ENCODE data around the gene VTA1. TPM values are rescaled to one million over a fixed set of nuclear protein-coding genes. Genes with fewer than 3 reads are reported as not detected.
"Not testable (repeated sequence)": the region's sequence is repeated elsewhere in the genome, so short reads cannot be mapped to it uniquely, and the experiment has no call there.

The VTA1 gene
- total and polyA plus RNA-seq, 9 donors: 42.0 to 59.0 (median 55.0) TPM

DNA sequence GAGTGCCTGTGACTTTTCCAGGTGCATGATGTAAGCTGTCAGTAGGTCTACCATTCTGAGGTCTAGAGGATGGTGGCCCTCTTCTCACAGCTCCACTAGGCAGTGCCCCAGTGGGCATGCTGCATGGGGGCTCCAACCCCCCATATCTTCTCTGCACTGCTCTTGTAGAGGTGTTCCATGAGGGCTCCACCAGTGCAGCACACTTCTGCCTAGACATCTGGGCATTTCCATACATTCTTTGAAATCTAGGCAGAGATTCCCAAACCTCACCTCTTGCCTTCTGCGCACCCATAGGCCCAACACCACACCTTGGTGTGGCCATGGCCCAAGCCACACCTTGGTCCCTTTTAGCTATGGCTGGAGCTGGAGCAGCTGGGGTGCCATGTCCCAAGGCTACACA lies 66.3 kb downstream of the VTA1 start:
- Histone ChIP-seq H3K27me3 (ENCODE audit: control insufficient read depth, insufficient read depth, low read length) (no peaks in the 10 kb centered on the region), H3K4me1 (ENCODE audit: control insufficient read depth, insufficient read depth, low read length) (no peaks in the 10 kb centered on the region), H3K4me3 (ENCODE audit: low read length) (no peak overlapping the region), H3K36me3 (ENCODE audit: control insufficient read depth, insufficient read depth, low read length) (peaks cover 14% of the 10 kb centered on the region), H3K9me3 (replicated peaks; ENCODE audit: control insufficient read depth, low read depth, low read length) (peaks cover 15% of the 10 kb centered on the region), H3K27ac (ENCODE audit: low read length) (no peak overlapping the region)
- WGBS (ENCODE audit: insufficient coverage): 100% methylated on average over 1 of the region's 1 CpG
- no peak for DNase-seq

DNA sequence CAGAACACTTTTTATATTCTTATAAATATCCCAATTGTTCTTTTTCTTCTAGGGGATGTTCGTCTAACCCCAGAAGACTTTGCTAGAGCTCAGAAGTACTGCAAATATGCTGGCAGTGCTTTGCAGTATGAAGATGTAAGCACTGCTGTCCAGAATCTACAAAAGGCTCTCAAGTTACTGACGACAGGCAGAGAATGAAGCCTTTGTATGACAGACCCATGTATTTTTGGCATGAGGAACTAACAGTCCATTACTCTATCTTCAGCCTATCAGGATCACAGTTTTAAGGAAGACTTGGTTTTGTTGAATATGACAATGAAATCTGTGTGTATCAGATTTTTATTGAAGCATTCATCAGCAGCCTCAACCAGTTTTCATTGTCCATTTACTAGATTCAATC lies 71.4 kb downstream of the VTA1 start:
- H3K36me3 ChIP-seq (ENCODE audit: control insufficient read depth, insufficient read depth, low read length): peaks cover 8% of the 10 kb centered on the region
- no peak overlapping the region for H3K4me3 ChIP-seq (ENCODE audit: low read length)
- no CpG with 5 or more reads among the region's 2 CpGs for WGBS (ENCODE audit: insufficient coverage)
- H3K27ac ChIP-seq (ENCODE audit: low read length): no peak overlapping the region
- H3K4me1 ChIP-seq (ENCODE audit: control insufficient read depth, insufficient read depth, low read length): no peaks in the 10 kb centered on the region
- H3K9me3 ChIP-seq (replicated peaks; ENCODE audit: control insufficient read depth, low read depth, low read length): peaks cover 4% of the 10 kb centered on the region
- no peaks in the 10 kb centered on the region for H3K27me3 ChIP-seq (ENCODE audit: control insufficient read depth, insufficient read depth, low read length)
- DNase-seq: peak; percentile 62

DNA sequence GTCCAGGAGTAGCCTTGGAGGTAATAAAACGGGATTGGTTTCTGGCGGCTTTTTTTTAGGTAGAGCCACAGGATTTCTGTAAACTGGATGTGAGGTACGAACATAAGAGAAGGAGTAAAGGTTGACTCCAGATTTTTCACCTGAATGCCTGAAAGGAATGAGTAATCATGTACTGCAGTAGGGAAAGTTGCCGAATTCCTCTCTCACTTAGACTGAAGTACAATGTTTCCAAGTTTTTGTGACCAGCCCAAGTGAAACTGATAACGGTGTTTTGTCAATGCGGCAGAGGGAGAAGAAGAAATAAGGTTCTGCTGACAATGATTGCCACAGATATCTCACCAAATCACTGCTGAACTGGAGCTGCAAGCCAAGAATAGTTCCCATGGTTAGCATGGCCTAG lies 75.0 kb downstream of the VTA1 start:
- H3K27me3 ChIP-seq (ENCODE audit: control insufficient read depth, insufficient read depth, low read length): no peaks in the 10 kb centered on the region
- peaks cover 4% of the 10 kb centered on the region for H3K36me3 ChIP-seq (ENCODE audit: control insufficient read depth, insufficient read depth, low read length)
- no peaks in the 10 kb centered on the region for H3K9me3 ChIP-seq (replicated peaks; ENCODE audit: control insufficient read depth, low read depth, low read length)
- H3K27ac ChIP-seq (ENCODE audit: low read length): no peak overlapping the region
- H3K4me3 ChIP-seq (ENCODE audit: low read length): no peak overlapping the region
- WGBS (ENCODE audit: insufficient coverage): 100% methylated on average over 2 of the region's 6 CpGs
- no peaks in the 10 kb centered on the region for H3K4me1 ChIP-seq (ENCODE audit: control insufficient read depth, insufficient read depth, low read length)
- DNase-seq: no peak

DNA sequence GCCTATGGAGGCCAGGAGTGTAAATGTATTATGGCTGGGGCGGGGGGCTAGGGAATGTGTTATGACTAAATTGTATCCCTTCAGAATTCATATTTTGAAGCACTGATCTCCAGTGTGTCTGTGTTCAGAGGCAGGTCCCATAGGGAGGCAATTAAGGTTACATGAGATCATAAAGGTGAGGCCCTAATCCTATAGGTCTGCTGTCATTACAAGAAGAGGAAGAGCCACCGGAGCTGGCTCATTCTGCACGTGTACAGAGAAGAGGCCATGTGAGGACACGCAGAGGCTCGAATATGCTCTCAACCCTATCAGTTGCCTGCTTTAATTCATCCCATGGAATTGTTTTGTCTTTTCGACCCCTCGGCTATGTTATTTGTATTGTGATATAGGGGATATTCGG lies 76.9 kb downstream of the VTA1 start:
- DNase-seq: no peak
- WGBS (ENCODE audit: insufficient coverage): 100% methylated on average over 1 of the region's 8 CpGs
- H3K4me3 ChIP-seq (ENCODE audit: low read length): no peak overlapping the region

DNA sequence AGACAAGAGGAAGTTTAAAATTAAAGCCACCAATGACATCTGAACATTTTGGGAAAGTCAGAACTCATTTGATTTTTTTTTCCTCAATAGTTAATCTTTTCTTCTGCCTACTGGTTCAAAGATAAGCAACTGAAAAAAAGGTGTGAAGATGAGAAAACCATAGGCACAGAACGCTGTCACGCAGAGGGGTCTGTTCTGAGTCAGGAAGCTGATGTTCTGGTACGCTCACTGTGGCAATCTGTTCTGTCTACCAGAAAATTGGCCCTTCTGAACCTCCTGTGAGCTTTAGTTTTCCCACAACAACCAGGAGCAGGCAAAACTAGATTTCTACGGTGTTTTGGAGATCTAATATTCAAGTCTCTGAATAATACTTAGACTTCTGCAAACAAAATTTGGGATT lies 78.1 kb downstream of the VTA1 start:
- no peaks in the 10 kb centered on the region for H3K27me3 ChIP-seq (ENCODE audit: control insufficient read depth, insufficient read depth, low read length)
- 80% methylated on average over 3 of the region's 4 CpGs for WGBS (ENCODE audit: insufficient coverage)

More for the DNA sequence above, 76.9 kb downstream of the VTA1 start:
- Histone ChIP-seq H3K27ac (ENCODE audit: low read length) (no peak overlapping the region), H3K9me3 (replicated peaks; ENCODE audit: control insufficient read depth, low read depth, low read length) (no peaks in the 10 kb centered on the region), H3K27me3 (ENCODE audit: control insufficient read depth, insufficient read depth, low read length) (no peaks in the 10 kb centered on the region), H3K4me1 (ENCODE audit: control insufficient read depth, insufficient read depth, low read length) (no peaks in the 10 kb centered on the region), H3K36me3 (ENCODE audit: control insufficient read depth, insufficient read depth, low read length) (peaks cover 4% of the 10 kb centered on the region)

DNA sequence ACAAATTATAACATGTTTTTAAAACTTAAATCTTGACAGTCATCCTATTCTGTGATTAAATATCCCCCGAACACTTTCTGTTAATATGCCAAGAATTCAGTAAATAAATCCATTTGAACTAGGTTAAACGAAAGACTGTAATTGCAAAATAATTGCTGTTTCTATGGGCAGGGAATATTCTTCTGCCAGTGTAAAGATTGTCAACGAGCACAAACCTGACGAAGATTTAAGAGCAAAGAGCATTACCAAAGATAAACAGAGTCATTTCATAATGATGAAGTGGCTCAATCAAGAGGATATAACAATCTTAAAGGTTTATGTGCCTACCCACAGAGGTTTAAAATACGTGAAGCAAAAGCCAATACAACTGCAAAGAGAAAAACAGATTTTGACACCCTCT lies 78.5 kb downstream of the VTA1 start:
- no peak overlapping the region for H3K27ac ChIP-seq (ENCODE audit: low read length)
- no peaks in the 10 kb centered on the region for H3K9me3 ChIP-seq (replicated peaks; ENCODE audit: control insufficient read depth, low read depth, low read length)
- no CpG with 5 or more reads among the region's 5 CpGs for WGBS (ENCODE audit: insufficient coverage)

More for the DNA sequence above, 78.1 kb downstream of the VTA1 start:
- H3K27ac ChIP-seq (ENCODE audit: low read length): no peak overlapping the region
- H3K9me3 ChIP-seq (replicated peaks; ENCODE audit: control insufficient read depth, low read depth, low read length): no peaks in the 10 kb centered on the region
- DNase-seq: no peak
- no peak overlapping the region for H3K4me3 ChIP-seq (ENCODE audit: low read length)
- H3K4me1 ChIP-seq (ENCODE audit: control insufficient read depth, insufficient read depth, low read length): no peaks in the 10 kb centered on the region
- peaks cover 4% of the 10 kb centered on the region for H3K36me3 ChIP-seq (ENCODE audit: control insufficient read depth, insufficient read depth, low read length)

DNA sequence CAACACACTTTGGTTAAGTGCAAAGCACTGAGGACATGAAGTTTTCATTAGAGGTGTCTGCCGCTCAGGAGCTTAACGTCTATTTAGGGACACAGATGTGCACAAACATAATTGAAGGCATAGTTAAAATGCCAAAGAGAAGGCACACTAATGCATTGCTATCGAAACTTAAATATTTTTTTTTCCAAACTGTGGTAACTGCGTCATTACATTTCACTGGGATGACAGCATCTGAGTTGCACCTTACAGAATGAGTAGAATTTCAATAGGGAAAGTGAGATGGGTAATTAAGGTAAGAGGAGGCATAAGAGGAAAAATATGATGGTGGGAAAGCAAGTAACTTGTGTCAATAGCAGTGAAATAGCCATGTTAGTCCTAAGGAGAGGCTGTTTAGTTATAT lies 79.7 kb downstream of the VTA1 start:
- Histone ChIP-seq H3K27me3 (ENCODE audit: control insufficient read depth, insufficient read depth, low read length) (no peaks in the 10 kb centered on the region), H3K4me3 (ENCODE audit: low read length) (no peak overlapping the region), H3K9me3 (replicated peaks; ENCODE audit: control insufficient read depth, low read depth, low read length) (no peaks in the 10 kb centered on the region), H3K36me3 (ENCODE audit: control insufficient read depth, insufficient read depth, low read length) (peaks cover 2% of the 10 kb centered on the region), H3K27ac (ENCODE audit: low read length) (no peak overlapping the region), H3K4me1 (ENCODE audit: control insufficient read depth, insufficient read depth, low read length) (no peaks in the 10 kb centered on the region)
- no peak for DNase-seq
- 90% methylated on average over 2 of the region's 4 CpGs for WGBS (ENCODE audit: insufficient coverage)

More for the DNA sequence above, 78.5 kb downstream of the VTA1 start:
- no peaks in the 10 kb centered on the region for H3K27me3 ChIP-seq (ENCODE audit: control insufficient read depth, insufficient read depth, low read length)
- H3K4me1 ChIP-seq (ENCODE audit: control insufficient read depth, insufficient read depth, low read length): no peaks in the 10 kb centered on the region
- peaks cover 4% of the 10 kb centered on the region for H3K36me3 ChIP-seq (ENCODE audit: control insufficient read depth, insufficient read depth, low read length)
- H3K4me3 ChIP-seq (ENCODE audit: low read length): no peak overlapping the region
- no peak for DNase-seq

DNA sequence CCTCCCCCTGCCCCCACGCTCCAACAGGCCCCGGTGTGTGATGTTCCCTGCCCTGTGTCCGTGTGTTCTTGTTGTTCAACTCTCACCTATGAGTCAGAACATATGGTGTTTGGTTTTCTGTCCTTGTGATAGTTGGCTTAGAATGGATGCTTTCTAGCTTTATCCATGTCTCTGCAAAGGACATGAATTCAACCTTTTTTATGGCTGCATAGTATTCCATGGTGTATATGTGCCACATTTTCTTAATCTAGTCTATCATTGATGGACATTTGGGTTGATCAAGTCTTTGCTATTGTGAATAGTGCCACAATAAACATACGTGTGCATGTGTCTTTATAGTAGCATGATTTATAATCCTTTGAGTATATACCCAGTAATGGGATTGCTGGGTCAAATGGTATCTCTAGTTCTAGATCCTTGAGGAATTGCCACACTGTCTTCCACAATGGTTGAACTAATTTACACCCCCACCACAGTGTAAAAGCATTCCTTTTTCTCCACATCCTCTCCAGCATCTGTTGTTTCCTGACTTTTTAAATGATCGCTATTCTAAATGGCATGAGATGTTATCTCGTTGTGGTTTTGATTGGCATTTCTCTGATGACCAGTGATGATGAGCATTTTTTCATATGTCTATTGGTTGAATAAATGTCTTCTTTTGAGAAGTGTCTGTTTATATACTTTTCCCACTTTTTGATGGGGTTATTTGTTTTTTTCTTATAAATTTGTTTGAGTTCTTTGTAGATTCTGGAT lies 82.6 kb downstream of the VTA1 start:
- H3K36me3 ChIP-seq (ENCODE audit: control insufficient read depth, insufficient read depth, low read length); H3K4me1 ChIP-seq (ENCODE audit: control insufficient read depth, insufficient read depth, low read length); DNase-seq; H3K27me3 ChIP-seq (ENCODE audit: control insufficient read depth, insufficient read depth, low read length); H3K4me3 ChIP-seq (ENCODE audit: low read length); H3K27ac ChIP-seq (ENCODE audit: low read length); H3K9me3 ChIP-seq (replicated peaks; ENCODE audit: control insufficient read depth, low read depth, low read length): not testable (repeated sequence)
- WGBS (ENCODE audit: insufficient coverage): no CpG with 5 or more reads among the region's 6 CpGs

DNA sequence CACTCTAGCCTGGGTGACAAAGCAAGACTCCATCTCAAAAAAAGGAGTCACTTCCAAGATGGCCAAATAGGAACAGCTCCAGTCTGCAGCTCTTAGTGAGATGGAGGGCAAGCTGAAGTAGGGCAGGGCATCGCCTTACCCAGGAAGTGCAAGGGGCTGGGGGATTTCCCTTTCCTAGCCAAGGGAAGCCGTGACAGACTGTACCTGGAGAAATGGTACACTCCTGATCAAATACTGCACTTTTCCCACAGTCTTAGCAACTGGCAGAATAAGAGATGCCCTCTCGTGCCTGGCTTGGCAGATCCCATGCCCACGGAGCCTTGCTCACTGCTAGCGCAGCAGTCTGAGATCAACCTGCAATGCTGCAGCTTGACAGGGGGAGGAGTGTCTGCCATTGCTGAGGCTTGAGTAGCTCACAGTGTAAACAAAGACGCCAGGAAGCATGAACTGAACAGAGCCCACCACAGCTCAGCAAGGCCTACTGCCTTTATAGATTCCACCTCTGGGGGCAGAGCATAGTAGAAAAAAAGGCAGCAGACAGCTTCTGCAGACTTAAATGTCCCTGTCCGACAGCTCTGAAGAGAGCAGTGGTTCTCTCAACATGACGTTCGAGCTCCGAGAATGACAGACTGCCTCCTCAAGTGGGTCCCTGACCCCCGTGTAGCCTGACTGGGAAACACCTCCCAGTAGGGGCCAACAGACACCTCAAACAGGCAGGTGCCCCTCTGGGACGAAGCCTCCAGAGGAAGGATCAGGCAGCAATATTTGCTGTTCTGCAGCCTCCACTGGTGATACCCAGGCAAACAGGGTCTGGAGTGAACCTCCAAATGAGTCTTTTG lies 85.4 kb downstream of the VTA1 start:
- not testable (repeated sequence) for H3K27me3 ChIP-seq (ENCODE audit: control insufficient read depth, insufficient read depth, low read length); H3K9me3 ChIP-seq (replicated peaks; ENCODE audit: control insufficient read depth, low read depth, low read length); H3K4me3 ChIP-seq (ENCODE audit: low read length); H3K27ac ChIP-seq (ENCODE audit: low read length); H3K36me3 ChIP-seq (ENCODE audit: control insufficient read depth, insufficient read depth, low read length); H3K4me1 ChIP-seq (ENCODE audit: control insufficient read depth, insufficient read depth, low read length)
- peak; percentile 39 for DNase-seq
- 74% methylated on average over 10 of the region's 12 CpGs for WGBS (ENCODE audit: insufficient coverage)

DNA sequence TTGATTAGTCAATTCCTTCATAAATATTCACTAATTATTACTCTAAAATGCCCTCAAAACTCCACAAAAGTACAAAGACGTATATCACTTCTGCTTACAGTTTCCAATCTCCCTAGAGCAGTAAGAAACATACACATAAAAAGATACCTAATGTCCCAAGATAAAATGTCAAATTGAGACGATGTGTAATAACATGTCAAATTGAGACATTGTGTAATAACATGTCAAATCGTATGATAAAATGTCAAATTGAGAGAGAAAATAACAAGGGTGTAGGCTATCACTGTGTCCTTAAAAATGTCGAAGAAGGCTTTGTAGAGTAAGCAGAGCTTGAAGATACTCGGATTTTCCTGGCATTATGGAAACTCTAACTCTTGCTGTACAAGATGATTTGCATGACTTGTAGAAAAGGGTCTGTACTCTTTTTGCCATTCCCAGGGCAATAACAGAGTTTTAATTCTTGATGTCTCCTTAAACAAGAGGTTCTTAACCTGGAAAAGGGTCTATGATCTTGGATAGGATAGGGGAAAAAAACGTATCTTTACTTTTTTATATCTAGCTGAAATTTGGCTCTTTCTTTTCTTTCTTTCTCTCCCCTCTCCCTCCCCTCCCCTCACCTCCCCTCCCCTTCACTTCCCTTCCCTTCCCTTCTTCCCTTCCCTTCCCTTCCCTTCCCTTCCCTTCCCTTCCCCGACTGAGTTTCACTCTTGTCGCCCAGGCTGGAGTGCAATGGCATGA lies 87.1 kb downstream of the VTA1 start:
- 94% methylated on average over 5 of the region's 8 CpGs for WGBS (ENCODE audit: insufficient coverage)
- Histone ChIP-seq H3K27ac (ENCODE audit: low read length) (no peak overlapping the region), H3K9me3 (replicated peaks; ENCODE audit: control insufficient read depth, low read depth, low read length) (no peaks in the 10 kb centered on the region), H3K4me1 (ENCODE audit: control insufficient read depth, insufficient read depth, low read length) (peaks cover 6% of the 10 kb centered on the region), H3K4me3 (ENCODE audit: low read length) (no peak overlapping the region), H3K27me3 (ENCODE audit: control insufficient read depth, insufficient read depth, low read length) (no peaks in the 10 kb centered on the region), H3K36me3 (ENCODE audit: control insufficient read depth, insufficient read depth, low read length) (no peaks in the 10 kb centered on the region)
- DNase-seq: no peak

Data from muscle of leg (tissue), 11 donors.